MM.1S (cell line): ENCODE data around the gene GPSM1.

Experiments
- DNase-seq: peaks from one replicate; pipeline ENCODE4 v3.0.0-alpha.2; 2015
- H2AFZ ChIP-seq: fragments of 300-600 bp; sonication (generic); 2 replicates; pipeline ENCODE4 v1.6.0; 2016; ENCODE audit warnings: antibody characterized with exemption, low read length
- H3F3A ChIP-seq: fragments of 300-600 bp; sonication (generic); 2 replicates; pipeline ENCODE4 v1.6.1; 2016; ENCODE audit warnings: mild to moderate bottlenecking, antibody characterized with exemption, low read length, moderate library complexity, mixed read lengths; ENCODE audit not compliant: insufficient read depth
- H3K27ac ChIP-seq: fragments of 300-600 bp; sonication (generic); 2 replicates; pipeline ENCODE4 v1.5.1; 2016; ENCODE audit warnings: mild to moderate bottlenecking, low read length
- H3K27me3 ChIP-seq: fragments of 300-600 bp; sonication (generic); replicated peaks from 2 replicates; pipeline ENCODE4 v1.6.0; 2016; ENCODE audit warnings: low read length; ENCODE audit not compliant: insufficient read depth
- H3K36me3 ChIP-seq: fragments of 300-600 bp; sonication (generic); replicated peaks from 2 replicates; pipeline ENCODE4 v1.6.1; 2016; ENCODE audit warnings: mild to moderate bottlenecking, low read length, mixed read lengths; ENCODE audit not compliant: insufficient read depth
- H3K4me1 ChIP-seq: fragments of 300-600 bp; sonication (generic); 2 replicates; pipeline ENCODE4 v1.6.1; 2016; ENCODE audit warnings: low read length, mixed read lengths
- H3K4me2 ChIP-seq: fragments of 300-600 bp; sonication (generic); 2 replicates; pipeline ENCODE4 v1.6.0; 2016; ENCODE audit warnings: low read depth, low read length
- H3K4me3 ChIP-seq: fragments of 300-600 bp; sonication (generic); 2 replicates; pipeline ENCODE4 v1.5.1; 2016; ENCODE audit warnings: low read length, mixed read lengths
- H3K79me2 ChIP-seq: fragments of 300-600 bp; sonication (generic); 2 replicates; pipeline ENCODE4 v1.6.1; 2016; ENCODE audit warnings: mixed run types, low read length, mixed read lengths
- H3K9ac ChIP-seq: fragments of 300-600 bp; sonication (generic); 2 replicates; pipeline ENCODE4 v1.6.1; 2016; ENCODE audit warnings: low read length, mixed read lengths
- H3K9me2 ChIP-seq: fragments of 300-600 bp; sonication (generic); replicated peaks from 2 replicates; pipeline ENCODE4 v1.6.1; 2016; ENCODE audit warnings: mild to moderate bottlenecking, low read length, mixed read lengths; ENCODE audit not compliant: insufficient read depth
- H3K9me3 ChIP-seq: fragments of 300-600 bp; sonication (generic); replicated peaks from 2 replicates; pipeline ENCODE4 v1.6.1; 2016; ENCODE audit warnings: mild to moderate bottlenecking, low read length, mixed read lengths; ENCODE audit not compliant: insufficient read depth
- H4K20me1 ChIP-seq: fragments of 300-600 bp; sonication (generic); 2 replicates; pipeline ENCODE4 v1.6.1; 2016; ENCODE audit warnings: mild to moderate bottlenecking, low read length, moderate library complexity, mixed read lengths; ENCODE audit not compliant: insufficient read depth
- CTCF ChIP-seq: fragments of 300-600 bp; sonication (generic); IDR thresholded peaks from 2 replicates; pipeline ENCODE4 v1.5.1; 2016; ENCODE audit warnings: antibody characterized with exemption, low read length, mixed read lengths
- EZH2 ChIP-seq: fragments of 300-600 bp; sonication (generic); optimal IDR thresholded peaks from 2 replicates; pipeline ENCODE3; 2017; ENCODE audit warnings: low read depth, mild to moderate bottlenecking, antibody characterized with exemption, low read length, mixed read lengths
- EZH2phosphoT487 ChIP-seq: fragments of 300-600 bp; sonication (generic); IDR thresholded peaks from 2 replicates; pipeline ENCODE4 v1.6.1; 2018; ENCODE audit warnings: antibody characterized with exemption, low read length

GPSM1 gene

DNA sequence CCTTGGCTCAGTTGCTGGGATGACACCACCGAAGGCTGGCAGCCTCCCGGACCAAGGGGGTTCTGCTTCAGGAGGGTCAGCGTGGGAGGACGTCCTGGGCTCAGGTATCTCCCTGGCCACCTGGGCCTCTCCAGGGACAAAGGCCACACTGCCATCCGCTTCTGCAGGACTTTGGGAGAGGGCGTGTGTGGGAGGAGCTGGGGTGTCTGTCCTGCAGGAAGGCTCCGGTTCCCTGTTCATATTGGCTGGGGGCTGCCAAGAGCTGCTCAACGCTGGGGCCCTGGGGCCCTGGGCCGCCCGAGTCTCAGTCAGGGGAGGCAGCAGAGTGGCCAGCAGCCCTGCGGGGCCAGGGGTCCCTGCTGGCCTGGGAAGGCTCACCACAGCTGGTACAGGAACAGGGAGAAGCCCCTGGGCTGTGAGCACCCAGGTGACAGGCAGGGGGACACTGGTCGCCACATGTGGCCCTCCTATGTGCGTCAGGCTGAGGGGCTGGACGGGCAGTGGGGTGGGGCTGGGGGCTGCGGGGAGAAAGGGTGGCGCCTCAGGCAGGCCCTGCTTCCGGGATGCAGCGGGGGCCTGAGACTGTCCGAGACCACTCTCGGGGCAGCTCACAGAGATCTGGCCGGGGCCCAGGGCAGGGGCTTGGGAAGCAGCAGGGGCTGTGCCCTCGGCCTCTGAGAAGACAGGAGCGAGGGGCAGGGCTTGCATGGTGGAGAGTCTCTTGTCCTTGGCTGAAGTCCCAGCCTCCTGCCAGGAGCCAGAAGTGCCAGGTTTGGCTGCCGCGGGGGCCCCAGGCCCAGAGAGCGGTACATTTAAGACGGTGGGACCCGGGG lies 51.0 kb downstream of the GPSM1 start:
- no peaks in the 10 kb centered on the region for H3K36me3 ChIP-seq
- H3F3A ChIP-seq, result no peaks in the 10 kb centered on the region
- no peaks in the 10 kb centered on the region for H3K9me3 ChIP-seq
- no peaks in the 10 kb centered on the region for H3K4me1 ChIP-seq
- no peaks in the 10 kb centered on the region for H3K9me2 ChIP-seq
- no peak overlapping the region for H3K9ac ChIP-seq
- DNase-seq, result no peak
- no peaks in the 10 kb centered on the region for H4K20me1 ChIP-seq
- no peaks in the 10 kb centered on the region for H3K27me3 ChIP-seq
- H2AFZ ChIP-seq, result no peak overlapping the region
- H3K4me3 ChIP-seq, result no peak overlapping the region
- TF ChIP-seq EZH2 (no peak), EZH2phosphoT487 (no peak)
- no peaks in the 10 kb centered on the region for H3K79me2 ChIP-seq
- no peak overlapping the region for H3K27ac ChIP-seq
- no peak overlapping the region for H3K4me2 ChIP-seq

- no peak for DNase-seq
- H3K4me3 ChIP-seq, result no peak overlapping the region
- H4K20me1 ChIP-seq, result no peaks in the 10 kb centered on the region
- no peaks in the 10 kb centered on the region for H3K79me2 ChIP-seq
- H2AFZ ChIP-seq, result no peak overlapping the region
- H3K27me3 ChIP-seq, result no peaks in the 10 kb centered on the region
- H3K4me1 ChIP-seq, result no peaks in the 10 kb centered on the region
- H3K9me2 ChIP-seq, result no peaks in the 10 kb centered on the region
- no peaks in the 10 kb centered on the region for H3K9me3 ChIP-seq
- no peak overlapping the region for H3K27ac ChIP-seq
- TF ChIP-seq CTCF, result no peak
- no peak for TF ChIP-seq EZH2
- TF ChIP-seq EZH2phosphoT487, result no peak
- H3K9ac ChIP-seq, result no peak overlapping the region
- H3F3A ChIP-seq, result no peaks in the 10 kb centered on the region
- no peaks in the 10 kb centered on the region for H3K36me3 ChIP-seq
- H3K4me2 ChIP-seq, result no peak overlapping the region
Measured at GRCh38 chr9:136379003-136379287, 51.6 kb downstream of the GPSM1 start.

- H3K4me2 ChIP-seq, result no peak overlapping the region
- H3K79me2 ChIP-seq, result no peaks in the 10 kb centered on the region
- no peak overlapping the region for H3K9ac ChIP-seq
- DNase-seq, result no peak
- no peak overlapping the region for H3K27ac ChIP-seq
- H3K9me3 ChIP-seq, result no peaks in the 10 kb centered on the region
- TF ChIP-seq CTCF (no peak), EZH2 (no peak), EZH2phosphoT487 (no peak)
- no peaks in the 10 kb centered on the region for H4K20me1 ChIP-seq
- H3K27me3 ChIP-seq, result no peaks in the 10 kb centered on the region
- H2AFZ ChIP-seq, result no peak overlapping the region
- H3K4me3 ChIP-seq, result no peak overlapping the region
- H3K36me3 ChIP-seq, result no peaks in the 10 kb centered on the region
- H3K9me2 ChIP-seq, result no peaks in the 10 kb centered on the region
- no peaks in the 10 kb centered on the region for H3F3A ChIP-seq
- no peaks in the 10 kb centered on the region for H3K4me1 ChIP-seq
Measured at GRCh38 chr9:136379401-136379800, 52.1 kb downstream of the GPSM1 start.

GRCh38 chr9:136379891-136380290 lies 52.6 kb downstream of the GPSM1 start:
- H4K20me1 ChIP-seq, result no peaks in the 10 kb centered on the region
- no peak overlapping the region for H3K9ac ChIP-seq
- no peaks in the 10 kb centered on the region for H3K4me1 ChIP-seq
- no peak for DNase-seq
- no peak overlapping the region for H3K27ac ChIP-seq
- no peak overlapping the region for H3K4me3 ChIP-seq
- H3K79me2 ChIP-seq, result no peaks in the 10 kb centered on the region
- no peak overlapping the region for H2AFZ ChIP-seq
- no peaks in the 10 kb centered on the region for H3K9me2 ChIP-seq
- H3K4me2 ChIP-seq, result no peak overlapping the region
- TF ChIP-seq EZH2phosphoT487 (no peak), CTCF (no peak), EZH2 (no peak)
- no peaks in the 10 kb centered on the region for H3F3A ChIP-seq
- no peaks in the 10 kb centered on the region for H3K36me3 ChIP-seq
- H3K27me3 ChIP-seq, result no peaks in the 10 kb centered on the region
- no peaks in the 10 kb centered on the region for H3K9me3 ChIP-seq
